HEK293 (cell line): ENCODE measurements around the gene PLD6.

Source experiments
- CTCF ChIP-seq: fragments of 450-650 bp; formaldehyde crosslinking; IDR thresholded peaks from 2 replicates; pipeline ENCODE4 v1.5.1; 2016; ENCODE audit warnings: missing biosample characterization, missing genetic modification characterization
- KLF9 ChIP-seq: fragments of 450-650 bp; formaldehyde crosslinking; IDR thresholded peaks from 2 replicates; pipeline ENCODE4 v1.5.1; 2016; ENCODE audit warnings: missing biosample characterization, missing genetic modification characterization, low read depth
- SETDB1 ChIP-seq: IDR thresholded peaks from one replicate; pipeline ENCODE4 v1.6.1; 2017; ENCODE audit warnings: mild to moderate bottlenecking, low read length, moderate library complexity, mixed read lengths; ENCODE audit not compliant: insufficient read length
- YY1 ChIP-seq: fragments of 450-650 bp; formaldehyde crosslinking; IDR thresholded peaks from 2 replicates; pipeline ENCODE4 v1.5.1; 2018; ENCODE audit warnings: missing biosample characterization, missing genetic modification characterization
- ZBTB7A ChIP-seq: fragments of 450-650 bp; formaldehyde crosslinking; IDR thresholded peaks from 2 replicates; pipeline ENCODE4 v1.5.1; 2016; ENCODE audit warnings: low read depth, missing biosample characterization, missing genetic modification characterization
- ZBTB8A ChIP-seq: fragments of 450-650 bp; formaldehyde crosslinking; IDR thresholded peaks from 2 replicates; pipeline ENCODE4 v1.5.1; 2016; ENCODE audit warnings: missing biosample characterization, missing genetic modification characterization
- ZNF239 ChIP-seq: fragments of 450-650 bp; formaldehyde crosslinking; IDR thresholded peaks from 2 replicates; pipeline ENCODE4 v1.5.1; 2016; ENCODE audit warnings: missing biosample characterization, missing genetic modification characterization
- ZNF558 ChIP-seq: fragments of 450-650 bp; formaldehyde crosslinking; IDR thresholded peaks from 2 replicates; pipeline ENCODE4 v1.5.1; 2016; ENCODE audit warnings: missing biosample characterization, missing genetic modification characterization
- ZNF660 ChIP-seq: fragments of 450-650 bp; IDR thresholded peaks from 2 replicates; pipeline ENCODE4 v1.5.1; 2018; ENCODE audit warnings: missing biosample characterization, mild to moderate bottlenecking, missing genetic modification characterization
- ZNF830 ChIP-seq: fragments of 450-650 bp; IDR thresholded peaks from 2 replicates; pipeline ENCODE4 v1.5.0; 2018; ENCODE audit warnings: missing biosample characterization, missing genetic modification characterization, low read depth, mild to moderate bottlenecking, moderate library complexity
- TF ChIP-seq, protein P1 (sequence below): fragments of 450-650 bp; formaldehyde crosslinking; IDR thresholded peaks from 2 replicates; pipeline ENCODE4 v1.5.1; 2016; ENCODE audit warnings: missing biosample characterization, missing genetic modification characterization, low read depth
- TF ChIP-seq, protein P2 (sequence below): fragments of 450-650 bp; formaldehyde crosslinking; IDR thresholded peaks from 2 replicates; pipeline ENCODE4 v1.5.1; 2017; ENCODE audit warnings: missing biosample characterization, mild to moderate bottlenecking, missing genetic modification characterization, moderate library complexity
- TF ChIP-seq, protein P3 (sequence below): fragments of 450-650 bp; formaldehyde crosslinking; conservative IDR thresholded peaks from 2 replicates; pipeline ENCODE4 v1.5.1; 2016; ENCODE audit warnings: low read depth, missing biosample characterization, missing genetic modification characterization
- TF ChIP-seq, protein P4 (sequence below): fragments of 450-650 bp; formaldehyde crosslinking; IDR thresholded peaks from 2 replicates; pipeline ENCODE4 v1.5.1; 2016; ENCODE audit warnings: missing biosample characterization, missing genetic modification characterization

GRCh38 chr17:17157041-17157440 is 49.1 kb downstream of the PLD6 start:
- no peak for TF ChIP-seq ZNF830 (tag by site-specific recombination)
- TF ChIP-seq KLF9 (tag by site-specific recombination) = no peak
- no peak for TF ChIP-seq ZBTB8A (tag by site-specific recombination)
- TF ChIP-seq, protein P1, sequence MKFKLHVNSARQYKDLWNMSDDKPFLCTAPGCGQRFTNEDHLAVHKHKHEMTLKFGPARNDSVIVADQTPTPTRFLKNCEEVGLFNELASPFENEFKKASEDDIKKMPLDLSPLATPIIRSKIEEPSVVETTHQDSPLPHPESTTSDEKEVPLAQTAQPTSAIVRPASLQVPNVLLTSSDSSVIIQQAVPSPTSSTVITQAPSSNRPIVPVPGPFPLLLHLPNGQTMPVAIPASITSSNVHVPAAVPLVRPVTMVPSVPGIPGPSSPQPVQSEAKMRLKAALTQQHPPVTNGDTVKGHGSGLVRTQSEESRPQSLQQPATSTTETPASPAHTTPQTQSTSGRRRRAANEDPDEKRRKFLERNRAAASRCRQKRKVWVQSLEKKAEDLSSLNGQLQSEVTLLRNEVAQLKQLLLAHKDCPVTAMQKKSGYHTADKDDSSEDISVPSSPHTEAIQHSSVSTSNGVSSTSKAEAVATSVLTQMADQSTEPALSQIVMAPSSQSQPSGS = no peak
- no peak for TF ChIP-seq YY1 (tag by site-specific recombination)
- no peak for TF ChIP-seq ZNF660 (tag by site-specific recombination)
- TF ChIP-seq, protein P2, sequence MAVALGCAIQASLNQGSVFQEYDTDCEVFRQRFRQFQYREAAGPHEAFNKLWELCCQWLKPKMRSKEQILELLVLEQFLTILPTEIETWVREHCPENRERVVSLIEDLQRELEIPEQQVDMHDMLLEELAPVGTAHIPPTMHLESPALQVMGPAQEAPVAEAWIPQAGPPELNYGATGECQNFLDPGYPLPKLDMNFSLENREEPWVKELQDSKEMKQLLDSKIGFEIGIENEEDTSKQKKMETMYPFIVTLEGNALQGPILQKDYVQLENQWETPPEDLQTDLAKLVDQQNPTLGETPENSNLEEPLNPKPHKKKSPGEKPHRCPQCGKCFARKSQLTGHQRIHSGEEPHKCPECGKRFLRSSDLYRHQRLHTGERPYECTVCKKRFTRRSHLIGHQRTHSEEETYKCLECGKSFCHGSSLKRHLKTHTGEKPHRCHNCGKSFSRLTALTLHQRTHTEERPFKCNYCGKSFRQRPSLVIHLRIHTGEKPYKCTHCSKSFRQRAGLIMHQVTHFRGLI (tag by site-specific recombination) = no peak
- TF ChIP-seq SETDB1 = no peak
- TF ChIP-seq CTCF (tag by site-specific recombination) = no peak
- no peak for TF ChIP-seq ZNF239 (tag by site-specific recombination)
- TF ChIP-seq, protein P3, sequence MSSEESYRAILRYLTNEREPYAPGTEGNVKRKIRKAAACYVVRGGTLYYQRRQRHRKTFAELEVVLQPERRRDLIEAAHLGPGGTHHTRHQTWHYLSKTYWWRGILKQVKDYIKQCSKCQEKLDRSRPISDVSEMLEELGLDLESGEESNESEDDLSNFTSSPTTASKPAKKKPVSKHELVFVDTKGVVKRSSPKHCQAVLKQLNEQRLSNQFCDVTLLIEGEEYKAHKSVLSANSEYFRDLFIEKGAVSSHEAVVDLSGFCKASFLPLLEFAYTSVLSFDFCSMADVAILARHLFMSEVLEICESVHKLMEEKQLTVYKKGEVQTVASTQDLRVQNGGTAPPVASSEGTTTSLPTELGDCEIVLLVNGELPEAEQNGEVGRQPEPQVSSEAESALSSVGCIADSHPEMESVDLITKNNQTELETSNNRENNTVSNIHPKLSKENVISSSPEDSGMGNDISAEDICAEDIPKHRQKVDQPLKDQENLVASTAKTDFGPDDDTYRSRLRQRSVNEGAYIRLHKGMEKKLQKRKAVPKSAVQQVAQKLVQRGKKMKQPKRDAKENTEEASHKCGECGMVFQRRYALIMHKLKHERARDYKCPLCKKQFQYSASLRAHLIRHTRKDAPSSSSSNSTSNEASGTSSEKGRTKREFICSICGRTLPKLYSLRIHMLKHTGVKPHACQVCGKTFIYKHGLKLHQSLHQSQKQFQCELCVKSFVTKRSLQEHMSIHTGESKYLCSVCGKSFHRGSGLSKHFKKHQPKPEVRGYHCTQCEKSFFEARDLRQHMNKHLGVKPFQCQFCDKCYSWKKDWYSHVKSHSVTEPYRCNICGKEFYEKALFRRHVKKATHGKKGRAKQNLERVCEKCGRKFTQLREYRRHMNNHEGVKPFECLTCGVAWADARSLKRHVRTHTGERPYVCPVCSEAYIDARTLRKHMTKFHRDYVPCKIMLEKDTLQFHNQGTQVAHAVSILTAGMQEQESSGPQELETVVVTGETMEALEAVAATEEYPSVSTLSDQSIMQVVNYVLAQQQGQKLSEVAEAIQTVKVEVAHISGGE = no peak
- no peak for TF ChIP-seq ZBTB7A (tag by site-specific recombination)
- TF ChIP-seq ZNF558 (tag by site-specific recombination) = no peak
- TF ChIP-seq, protein P4, sequence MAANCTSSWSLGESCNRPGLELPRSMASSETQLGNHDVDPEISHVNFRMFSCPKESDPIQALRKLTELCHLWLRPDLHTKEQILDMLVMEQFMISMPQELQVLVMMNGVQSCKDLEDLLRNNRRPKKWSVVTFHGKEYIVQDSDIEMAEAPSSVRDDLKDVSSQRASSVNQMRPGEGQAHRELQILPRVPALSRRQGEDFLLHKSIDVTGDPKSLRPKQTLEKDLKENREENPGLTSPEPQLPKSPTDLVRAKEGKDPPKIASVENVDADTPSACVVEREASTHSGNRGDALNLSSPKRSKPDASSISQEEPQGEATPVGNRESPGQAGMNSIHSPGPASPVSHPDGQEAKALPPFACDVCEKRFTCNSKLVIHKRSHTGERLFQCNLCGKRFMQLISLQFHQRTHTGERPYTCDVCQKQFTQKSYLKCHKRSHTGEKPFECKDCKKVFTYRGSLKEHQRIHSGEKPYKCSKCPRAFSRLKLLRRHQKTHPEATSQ (tag by site-specific recombination) = no peak
